Measurements from ENCODE around the gene DHX16.

Gene DHX16

DNA sequence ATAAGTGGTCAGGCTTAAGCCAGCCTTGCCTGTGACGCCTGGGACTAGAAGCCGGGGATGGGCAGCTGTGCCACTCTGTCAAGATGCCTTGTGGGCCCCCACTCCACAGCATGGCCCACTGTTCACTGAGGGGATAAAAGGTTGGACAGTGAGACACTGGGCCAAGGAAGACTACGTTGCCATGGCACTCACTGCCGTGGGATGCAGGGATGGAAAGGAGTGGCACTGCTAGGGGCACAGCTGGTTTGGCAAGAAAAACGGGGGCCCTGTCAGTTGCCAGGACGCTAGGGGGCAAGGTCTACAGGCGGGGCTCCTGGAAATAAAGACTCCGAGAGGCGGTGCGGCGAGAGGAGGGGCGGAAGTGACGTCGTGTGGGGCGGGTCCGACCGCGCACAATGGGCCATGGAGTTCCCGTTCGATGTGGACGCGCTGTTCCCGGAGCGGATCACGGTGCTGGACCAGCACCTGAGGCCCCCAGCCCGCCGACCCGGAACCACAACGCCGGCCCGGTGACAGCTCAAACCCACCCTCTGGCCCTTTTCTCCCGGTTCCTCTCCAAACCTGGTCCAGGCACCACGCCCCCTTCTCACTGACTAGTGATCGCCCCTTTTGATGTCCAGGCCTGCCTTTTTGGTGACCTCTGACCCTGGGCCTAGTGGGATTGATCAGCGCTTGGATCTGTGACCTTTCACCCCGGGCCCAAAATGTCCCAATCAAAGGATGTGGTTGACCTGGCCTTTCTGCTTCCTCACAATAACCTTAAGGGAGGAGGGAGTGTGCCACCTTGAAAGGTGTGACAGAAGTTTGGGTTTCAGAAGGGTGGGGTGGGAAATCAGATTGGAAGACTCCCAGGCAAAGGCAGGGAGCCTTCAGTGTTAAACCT lies 46.1 kb downstream of the DHX16 start, which contains the start of gene ATAT1:
Gene ATAT1, plus strand, starts transcription at position 391 of the 883 bp plus-strand sequence.
- peak; percentile 86 for DNase-seq

DNA sequence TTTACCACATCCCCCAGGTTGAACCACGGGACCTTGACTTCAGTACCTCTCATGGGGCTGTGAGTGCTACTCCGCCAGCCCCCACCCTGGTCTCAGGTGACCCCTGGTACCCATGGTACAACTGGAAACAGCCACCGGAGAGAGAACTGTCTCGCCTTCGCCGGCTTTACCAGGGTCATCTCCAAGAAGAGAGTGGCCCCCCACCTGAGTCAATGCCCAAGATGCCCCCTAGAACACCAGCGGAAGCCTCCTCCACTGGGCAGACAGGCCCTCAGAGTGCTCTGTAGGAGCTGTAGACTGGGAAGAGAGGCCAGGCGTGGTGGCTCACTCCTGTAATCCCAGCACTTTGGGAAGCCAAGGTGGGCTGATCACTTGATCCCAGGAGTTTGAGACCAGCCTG lies 47.3 kb downstream of the DHX16 start:
- DNase-seq, result no peak

DNA sequence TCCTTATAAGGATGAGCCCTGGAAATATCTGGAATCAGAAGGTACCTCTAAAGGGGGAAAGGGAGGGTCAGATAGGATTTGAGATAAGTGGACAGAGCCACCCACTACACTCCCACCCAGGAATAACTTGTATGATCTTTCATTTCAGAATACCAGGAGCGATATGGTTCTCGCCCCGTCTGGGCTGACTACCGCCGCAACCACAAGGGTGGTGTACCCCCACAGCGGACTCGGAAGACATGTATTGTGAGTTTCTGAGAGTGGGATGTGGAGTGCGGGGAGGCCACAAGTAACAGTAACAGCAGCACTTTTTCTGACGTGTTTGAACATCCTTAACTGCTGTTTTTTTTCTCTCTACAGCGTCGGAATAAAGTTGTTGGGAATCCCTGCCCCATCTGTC lies 53.2 kb downstream of the DHX16 start:
- no peak for DNase-seq

DNA sequence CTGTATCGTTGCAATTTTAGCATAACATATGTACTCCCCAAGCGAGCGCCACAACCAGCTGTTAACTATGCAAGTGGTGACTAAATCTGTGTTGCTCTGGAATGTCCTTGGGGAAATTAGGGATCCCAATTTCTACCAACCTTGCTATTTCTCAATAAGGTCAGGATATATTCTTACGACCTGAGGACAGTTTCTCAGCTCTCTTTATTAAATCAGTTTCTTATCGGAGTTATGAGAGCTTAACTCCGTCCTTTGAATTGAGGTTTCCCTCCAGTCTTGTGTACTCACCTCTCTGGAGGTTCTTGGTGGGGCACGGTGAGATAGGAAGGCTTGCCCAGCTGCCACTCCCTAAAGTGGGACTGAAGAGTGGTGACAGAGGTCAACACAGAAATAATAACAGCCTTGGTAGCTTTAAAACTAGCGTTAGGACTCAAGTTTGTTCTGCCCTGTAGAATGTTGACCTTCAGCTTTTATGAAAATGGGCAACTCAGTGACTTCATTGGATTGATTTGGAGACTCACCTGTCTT lies 54.5 kb downstream of the DHX16 start:
- DNase-seq, result no peak

DNA sequence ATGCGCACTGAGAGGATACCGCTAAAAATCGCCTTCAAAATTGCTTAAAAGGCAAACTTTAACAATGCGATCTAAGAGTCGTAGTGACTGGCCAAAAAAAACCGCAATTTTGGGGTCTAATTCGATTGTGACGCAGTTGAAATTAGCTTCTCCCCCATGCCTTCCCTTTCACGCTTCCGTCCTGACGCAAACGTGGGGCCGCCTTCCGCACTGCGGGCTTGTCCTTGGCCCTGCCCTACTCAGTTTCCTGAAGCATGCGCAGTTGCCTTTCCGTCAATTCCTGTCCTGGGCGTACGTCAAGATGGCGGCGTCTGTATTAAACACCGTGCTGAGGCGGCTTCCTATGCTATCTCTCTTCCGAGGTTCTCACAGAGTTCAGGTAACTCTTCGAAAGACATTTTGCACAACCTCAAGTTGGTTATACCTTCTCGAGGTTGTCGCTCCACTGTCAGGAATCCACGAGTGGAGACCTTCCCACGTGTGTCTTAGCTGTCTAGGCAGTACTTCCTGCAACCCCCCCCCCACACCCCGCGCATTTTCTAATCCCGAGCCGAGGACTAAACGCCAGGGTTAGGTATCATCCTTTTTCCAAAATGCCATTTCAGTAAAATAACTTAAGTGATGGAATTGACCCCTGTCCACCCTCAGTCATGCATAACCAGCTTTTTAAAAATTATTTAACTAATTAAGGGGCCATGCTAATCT lies 55.1 kb downstream of the DHX16 start, which contains the start of gene MRPS18B:
Gene MRPS18B, plus strand, starts transcription at position 276 of the 705 bp plus-strand sequence. Its CDS starts 26 bp downstream, at position 302.
- peak; percentile 98 for DNase-seq

- DNase-seq, result peak; percentile 98
Measured at GRCh38 chr6:30616811-30617564, 55.8 kb downstream of the DHX16 start, which contains the start of gene PPP1R10. Gene PPP1R10, minus strand, starts transcription at chr6:30617243. Its CDS starts 7,299 bp downstream, at chr6:30609944.

DNA sequence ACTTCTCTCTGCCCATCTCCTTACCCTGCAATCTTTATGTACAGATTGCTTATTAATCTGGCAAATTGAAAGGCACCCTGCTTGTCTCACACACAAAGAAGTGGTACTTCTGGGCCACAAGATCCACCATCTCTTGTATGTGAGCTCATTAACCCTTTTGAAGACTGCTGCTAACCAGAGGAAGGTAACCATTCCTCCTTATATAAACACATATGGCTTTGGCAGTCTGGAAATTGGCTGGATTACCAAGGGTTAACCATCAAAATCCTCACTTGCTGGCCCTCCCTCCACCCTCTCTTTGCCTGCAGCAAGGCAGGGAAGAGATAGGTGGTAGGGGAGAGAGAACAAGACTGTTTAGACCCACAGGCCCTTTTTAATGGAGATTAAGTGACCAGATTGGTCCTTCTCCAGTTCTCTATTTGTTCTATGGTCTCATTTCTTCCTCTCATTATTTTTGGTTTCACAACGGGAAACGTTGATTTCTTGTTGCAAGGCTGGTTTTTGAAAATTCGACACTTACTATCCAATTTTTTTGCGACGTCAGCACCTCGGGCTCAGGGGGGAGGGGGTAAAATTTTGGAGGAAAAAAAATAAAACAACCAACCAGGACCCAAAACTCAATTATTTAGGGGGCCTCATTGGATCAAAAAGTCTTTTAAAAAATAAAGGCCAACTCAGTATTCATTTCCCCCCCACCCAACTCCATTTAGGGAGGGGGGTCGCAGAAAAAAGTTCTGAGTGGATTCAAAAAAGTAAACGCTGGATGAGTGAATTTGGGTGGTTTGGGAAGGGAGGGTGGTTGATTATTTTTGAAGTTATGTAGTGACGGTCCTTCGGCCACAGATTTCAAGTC lies 56.6 kb downstream of the DHX16 start:
- peak; percentile 4 for DNase-seq

DNA sequence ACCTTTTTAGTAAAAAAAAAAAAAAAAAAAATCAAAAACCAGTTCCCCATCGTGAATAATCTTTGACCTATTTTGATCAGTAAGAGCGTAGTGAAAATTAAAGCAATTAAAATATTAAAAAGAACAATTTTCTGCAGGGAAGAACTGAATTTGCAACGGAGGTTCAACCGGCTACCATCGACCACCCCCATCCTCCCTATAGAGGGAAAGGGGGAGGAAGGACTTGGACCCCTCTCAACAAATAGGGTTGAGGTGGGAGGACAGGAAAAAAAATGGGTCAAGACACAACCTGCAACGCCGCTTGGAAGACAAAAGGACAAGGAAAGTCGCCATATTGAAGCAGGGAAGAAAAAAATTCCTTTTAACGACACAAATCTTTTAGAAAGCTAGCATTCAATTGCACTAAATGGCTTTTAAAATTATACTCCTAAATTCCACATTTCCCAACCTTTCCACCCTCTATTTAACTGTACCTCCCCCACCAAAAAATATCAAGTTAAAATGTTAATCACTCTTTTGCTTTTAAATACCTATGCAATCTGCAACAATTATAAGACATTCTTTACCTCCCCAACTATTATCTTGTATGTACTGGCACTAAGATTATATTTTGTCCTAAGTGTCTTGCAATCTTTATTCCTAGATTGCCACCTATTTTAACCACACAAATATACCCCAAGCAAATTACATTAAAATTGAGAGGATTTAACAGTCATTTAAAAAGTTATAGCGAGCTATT lies 57.4 kb downstream of the DHX16 start:
- DNase-seq, result no peak

GRCh38 chr6:30614843-30615218 lies 58.0 kb downstream of the DHX16 start:
- DNase-seq, result peak; percentile 83

GRCh38 chr6:30614044-30614842 lies 58.6 kb downstream of the DHX16 start:
- no peak for DNase-seq

- no peak for DNase-seq
Measured at GRCh38 chr6:30613251-30614043, 59.4 kb downstream of the DHX16 start.

GRCh38 chr6:30612687-30613248 lies 60.0 kb downstream of the DHX16 start:
- no peak for DNase-seq

GRCh38 chr6:30612213-30612612 lies 60.6 kb downstream of the DHX16 start:
- DNase-seq, result no peak

DNA sequence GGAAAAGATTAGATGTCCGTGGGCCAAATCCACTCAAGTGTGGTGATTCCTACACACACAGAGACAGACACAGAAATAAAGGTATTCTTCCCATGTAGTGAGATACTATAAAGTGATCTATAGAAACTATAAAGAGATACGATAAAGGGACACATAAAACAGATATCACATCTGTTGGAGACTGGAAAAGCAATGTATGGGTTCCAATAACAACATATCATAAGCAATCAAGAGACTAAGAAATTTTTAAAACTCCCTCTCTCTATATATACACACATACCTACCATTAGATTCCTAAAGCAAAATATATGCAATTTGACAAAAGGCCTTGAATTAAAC lies 61.0 kb downstream of the DHX16 start:
- no peak for DNase-seq

DNA sequence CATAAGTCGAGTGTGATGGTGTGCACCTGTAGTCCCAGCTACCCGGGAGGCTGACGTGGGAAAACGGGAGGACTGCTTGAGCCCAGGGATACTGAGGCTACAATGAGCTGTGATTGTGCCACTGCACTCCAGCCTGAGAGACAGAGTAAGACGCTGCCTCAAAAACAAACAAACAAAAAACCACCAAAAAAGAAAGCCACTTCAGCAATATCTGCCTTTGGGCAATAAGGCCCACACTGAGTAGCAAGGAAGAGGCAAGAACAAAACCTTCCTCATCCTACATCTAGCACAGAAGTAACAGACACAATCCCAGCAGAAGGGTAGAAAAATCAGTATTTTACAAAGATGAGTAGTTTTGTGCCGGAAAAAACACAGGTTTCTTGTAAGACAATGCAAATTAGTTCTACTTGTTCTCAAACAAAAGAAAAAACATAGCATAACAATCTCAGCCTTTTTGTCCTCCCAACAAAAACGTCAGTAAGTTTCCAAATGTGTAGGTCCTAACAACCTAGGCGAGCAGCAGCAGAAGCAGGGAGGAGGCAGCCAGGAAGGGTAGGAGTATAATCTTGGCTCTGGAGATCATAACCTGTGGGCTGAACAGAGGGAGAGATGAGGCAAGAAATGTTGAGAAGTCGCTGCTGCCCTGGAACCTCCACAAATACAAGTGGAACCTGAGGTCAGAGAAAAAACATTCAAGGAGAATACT lies 61.5 kb downstream of the DHX16 start:
- no peak for DNase-seq

GRCh38 chr6:30610065-30610464 lies 62.7 kb downstream of the DHX16 start:
- no peak for DNase-seq

DNA sequence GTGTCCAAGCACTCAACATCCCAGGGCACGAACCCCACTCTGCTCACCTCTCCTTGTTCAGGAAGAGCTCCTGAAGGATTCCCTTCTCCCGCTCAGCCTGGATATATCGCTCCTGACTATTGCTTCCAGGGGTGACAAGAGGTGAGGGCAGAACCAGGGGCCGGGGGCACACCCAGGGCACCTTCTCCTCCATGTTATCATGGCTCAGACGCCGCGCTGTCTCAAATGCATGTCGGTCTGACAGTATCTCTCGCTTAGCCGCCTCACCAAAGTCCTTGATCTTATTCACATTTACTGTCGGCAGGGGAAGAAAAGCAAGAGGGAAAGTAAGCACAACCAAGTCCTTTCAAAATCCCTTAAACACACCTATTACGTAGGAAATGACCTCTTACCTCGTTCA lies 68.8 kb downstream of the DHX16 start:
- no peak for DNase-seq
